Transverse colon (tissue), 4 donors: ENCODE results near the gene PTPRE. TPM values are rescaled to one million over a fixed set of nuclear protein-coding genes. Genes with fewer than 3 reads are reported as not detected.
A peak's percentile ranks its signal among the peaks of the same experiment; 100 is the strongest.

Experiments used
- DNase-seq: peaks from one replicate; pipeline ENCODE4 v3.0.0-alpha.2; 2019
- H3K27ac ChIP-seq, 4 donors: fragments of 200-600 bp; sonication (generic); 2 replicates each; pipeline ENCODE4 v1.5.1; 2016 to 2018; ENCODE audit warnings: inconsistent platforms in 4 of 4
- H3K27me3 ChIP-seq: fragments of 200-600 bp; sonication (generic); 2 replicates; pipeline ENCODE4 v1.5.1; 2017; ENCODE audit warnings: inconsistent platforms
- H3K36me3 ChIP-seq, 4 donors: fragments of 200-600 bp; sonication (generic); 2 replicates each; pipeline ENCODE4 v1.5.1; 2017 to 2019; ENCODE audit warnings: inconsistent platforms in 4 of 4
- H3K4me1 ChIP-seq, 4 donors: fragments of 200-600 bp; sonication (generic); 2 replicates each; pipeline ENCODE4 v1.5.1; 2017 to 2020; ENCODE audit warnings: inconsistent platforms in 4 of 4
- H3K4me3 ChIP-seq, 4 donors: fragments of 200-600 bp; sonication (generic); 1 replicate in 1 of 4; 2 replicates in 3 of 4; pipeline versions ENCODE4 v1.5.1 to v1.6.1; 2017 to 2019; ENCODE audit warnings: inconsistent platforms in 4 of 4
- H3K9me3 ChIP-seq, 2 donors: fragments of 200-600 bp; sonication (generic); 2 replicates each; pipeline ENCODE4 v1.5.1; 2017 to 2019; ENCODE audit warnings: inconsistent platforms in 2 of 2
- EP300 ChIP-seq: sonication (generic); formaldehyde crosslinking; IDR thresholded peaks from one replicate; pipeline ENCODE4 v1.6.1; 2017; ENCODE audit warnings: antibody characterized with exemption, low read depth
- POLR2A ChIP-seq: fragments of 450-650 bp; IDR thresholded peaks from one replicate; pipeline ENCODE4 v1.6.1; 2016; ENCODE audit warnings: antibody characterized with exemption, mild to moderate bottlenecking, moderate library complexity
- POLR2AphosphoS5 ChIP-seq, 3 donors: sonication (generic); formaldehyde crosslinking; IDR thresholded peaks; one replicate each; pipeline ENCODE4 v1.6.1; 2016; ENCODE audit warnings: antibody characterized with exemption in 3 of 3
- WGBS, 2 donors: methylation state at CpG; one replicate each; pipeline ENCODE4 v1.1.5; 2018; ENCODE audit warnings: low coverage in 1 of 2; 5-methylcytosine and 5-hydroxymethylcytosine counted together
- in situ Hi-C, 4 donors: fragments of 200-750 bp; cut with MboI; loops; one replicate each; pipeline versions ENCODE4 v1.15.0 to v1.15.1; 2017; ENCODE audit warnings: low sequenced_read_pairs in 3 of 4, low pct_ligation_motif_present in 1 of 4, low pct_unique_long_range_greater_than_20kb in 1 of 4
- intact Hi-C: fragments of 100-400 bp; cut with DNase I; formaldehyde crosslinking; loops from one replicate; pipeline ENCODE4 v1.15.1; 2023; ENCODE audit warnings: low total_unique reads
- total RNA-seq, 4 donors: library from RNA; depleted of rRNA; stranded (reverse); fragments of >200 nt; gene quantifications; one replicate each; pipeline ENCODE4 v1.1.0, GENCODE V29; 2016
- TF ChIP-seq, protein P1 (sequence below), 5 experiments: fragments of 200-600 bp in 3 of 5; fragments of 450-650 bp in 2 of 5; sonication (generic) in 3 of 5; IDR thresholded peaks; 1 replicate in 2 of 5; 2 replicates in 3 of 5; pipeline ENCODE4 v1.5.1; 2016 to 2017; ENCODE audit warnings: antibody characterized with exemption in 5 of 5, inconsistent platforms in 3 of 5, mild to moderate bottlenecking in 2 of 5, moderate library complexity in 1 of 5

The PTPRE gene
- total RNA-seq, 4 donors from 2014 or later, result 25.7 to 43.6 (median 26.7) TPM

DNA sequence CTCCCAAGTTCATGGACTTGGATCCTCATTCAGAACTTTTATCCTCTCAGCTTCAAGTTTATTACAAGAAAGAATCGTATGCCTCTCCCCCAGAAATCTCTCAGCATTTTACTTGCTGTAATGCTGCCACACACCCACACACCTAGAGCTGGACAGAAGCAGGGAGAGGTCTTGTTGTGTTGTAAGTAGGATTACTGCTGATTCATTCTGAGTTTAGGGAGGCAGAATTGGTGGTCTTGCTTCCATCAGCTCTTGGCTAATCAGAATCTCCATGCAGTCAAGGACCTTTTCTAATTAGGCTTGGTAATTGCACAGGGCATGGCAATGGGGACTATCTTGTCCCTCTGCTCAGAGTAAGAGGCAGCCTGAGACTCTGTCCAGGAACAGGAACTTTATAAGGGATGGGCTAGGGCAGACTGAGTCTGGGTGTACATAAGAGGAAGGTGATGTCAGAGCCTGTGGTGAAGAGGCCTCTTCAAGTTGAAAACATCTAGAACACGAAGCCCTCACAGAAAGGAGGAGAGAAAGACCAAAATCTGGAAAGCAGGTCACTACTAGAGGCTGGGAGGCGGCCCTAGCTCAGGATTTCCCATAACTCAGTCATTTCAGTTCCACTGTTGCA, 7.0 kb upstream of the PTPRE start:
- 57% methylated on average over 2 to 3 of the region's 3 CpGs for WGBS, 2 donors
- Histone ChIP-seq H3K27ac (peak overlapping the region in 3 of 4 donors; percentile 31 to 71 (median 64)), H3K4me3 (no peak overlapping the region), H3K27me3 (no peaks in the 10 kb centered on the region), H3K36me3 (no peaks in the 10 kb centered on the region), H3K9me3 (no peaks in the 10 kb centered on the region), H3K4me1 (peaks cover 0 to 28% (median 8%) of the 10 kb centered on the region in 4 donors)
- intact Hi-C loops, result no loop called here
- no peak for DNase-seq
- in situ Hi-C loops, result loop anchor here in 3 of 4 donors (10.0 to 25.0 kb wide), 3 partner anchors 112 to 175 kb away; no protein-coding TSS in a partner anchor
- TF ChIP-seq POLR2A, result peak; percentile 14
- TF ChIP-seq, protein P1, sequence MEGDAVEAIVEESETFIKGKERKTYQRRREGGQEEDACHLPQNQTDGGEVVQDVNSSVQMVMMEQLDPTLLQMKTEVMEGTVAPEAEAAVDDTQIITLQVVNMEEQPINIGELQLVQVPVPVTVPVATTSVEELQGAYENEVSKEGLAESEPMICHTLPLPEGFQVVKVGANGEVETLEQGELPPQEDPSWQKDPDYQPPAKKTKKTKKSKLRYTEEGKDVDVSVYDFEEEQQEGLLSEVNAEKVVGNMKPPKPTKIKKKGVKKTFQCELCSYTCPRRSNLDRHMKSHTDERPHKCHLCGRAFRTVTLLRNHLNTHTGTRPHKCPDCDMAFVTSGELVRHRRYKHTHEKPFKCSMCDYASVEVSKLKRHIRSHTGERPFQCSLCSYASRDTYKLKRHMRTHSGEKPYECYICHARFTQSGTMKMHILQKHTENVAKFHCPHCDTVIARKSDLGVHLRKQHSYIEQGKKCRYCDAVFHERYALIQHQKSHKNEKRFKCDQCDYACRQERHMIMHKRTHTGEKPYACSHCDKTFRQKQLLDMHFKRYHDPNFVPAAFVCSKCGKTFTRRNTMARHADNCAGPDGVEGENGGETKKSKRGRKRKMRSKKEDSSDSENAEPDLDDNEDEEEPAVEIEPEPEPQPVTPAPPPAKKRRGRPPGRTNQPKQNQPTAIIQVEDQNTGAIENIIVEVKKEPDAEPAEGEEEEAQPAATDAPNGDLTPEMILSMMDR (IDR thresholded peaks at IDR 0.05), result no peak

DNA sequence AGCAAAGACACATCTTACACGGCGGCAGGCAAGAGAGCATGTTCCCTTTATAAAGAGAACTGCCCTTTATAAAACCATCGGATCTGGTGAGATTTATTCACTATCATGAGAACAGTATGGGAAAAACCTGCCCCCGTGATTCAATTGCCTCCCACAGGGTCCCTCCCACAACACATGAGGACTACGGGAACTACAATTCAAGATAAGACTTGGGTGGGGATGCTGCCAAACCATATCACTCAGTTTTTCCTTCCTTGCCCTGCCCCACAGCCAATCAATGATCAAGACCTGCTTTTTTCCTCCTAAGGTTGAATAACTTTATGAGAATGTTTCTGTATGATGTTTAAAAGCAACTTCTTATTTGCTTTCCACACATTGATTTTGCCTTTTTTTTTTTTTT, 3.1 kb upstream of the PTPRE start:
- no peaks in the 10 kb centered on the region for H3K27me3 ChIP-seq
- intact Hi-C loops, result no loop called here
- no peaks in the 10 kb centered on the region for H3K9me3 ChIP-seq
- no peak for TF ChIP-seq POLR2A
- H3K36me3 ChIP-seq, result no peaks in the 10 kb centered on the region
- H3K27ac ChIP-seq, result peak overlapping the region in 3 of 4 donors; percentile 12 to 29 (median 18)
- in situ Hi-C loops, result loop anchor here in 3 of 4 donors (10.0 to 25.0 kb wide), 3 partner anchors 109 to 171 kb away; no protein-coding TSS in a partner anchor
- no peak overlapping the region for H3K4me3 ChIP-seq
- WGBS, 2 donors, result 66 to 82% methylated on average over 3 to 5 of the region's 5 CpGs
- DNase-seq, result no peak
- H3K4me1 ChIP-seq, result peaks cover 0 to 60% (median 29%) of the 10 kb centered on the region in 4 donors

DNA sequence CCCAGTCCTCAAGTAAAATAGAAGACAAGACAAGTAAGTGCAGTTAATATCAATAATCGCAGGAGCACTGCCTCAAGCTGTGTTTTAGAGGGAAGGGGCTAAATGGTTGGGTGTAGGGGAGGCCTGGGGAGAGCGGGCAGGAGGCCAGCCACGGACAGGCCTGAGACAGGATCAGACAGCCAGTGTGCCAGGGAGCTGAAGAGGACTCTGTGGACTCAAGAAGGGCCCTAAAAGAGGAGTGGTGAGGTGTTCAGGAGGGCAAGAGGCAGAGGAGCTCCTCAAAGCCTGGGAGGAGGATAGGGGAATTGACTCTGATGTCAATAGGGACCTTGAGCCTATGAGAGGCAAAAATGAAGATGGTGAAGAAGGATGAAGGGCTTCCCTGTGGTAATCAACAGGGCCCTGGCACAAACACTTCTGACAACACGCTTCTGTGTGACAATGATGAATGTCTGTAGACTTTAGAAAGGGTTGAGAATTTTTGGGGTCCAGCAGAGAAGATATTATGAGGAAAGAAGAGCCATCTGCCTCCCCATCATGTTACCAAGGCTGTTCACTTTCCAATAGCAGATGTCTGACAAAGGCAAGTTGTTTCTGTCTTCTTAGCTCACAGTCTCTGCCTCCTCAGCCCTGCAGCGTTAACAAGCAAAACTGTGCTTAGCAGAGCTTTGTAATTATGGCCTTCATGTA, 2.4 kb upstream of the PTPRE start:
- peaks cover 0 to 55% (median 29%) of the 10 kb centered on the region in 4 donors for H3K4me1 ChIP-seq
- in situ Hi-C loops (loop anchor here in 3 of 4 donors (10.0 to 25.0 kb wide), 3 partner anchors 108 to 170 kb away; no protein-coding TSS in a partner anchor), intact Hi-C loops (no loop called here)
- WGBS, 2 donors, result 72 to 89% methylated on average over 4 to 5 of the region's 5 CpGs
- H3K4me3 ChIP-seq, result no peak overlapping the region
- no peak for DNase-seq
- peak overlapping the region in 2 of 4 donors; percentile 36 to 85 for H3K27ac ChIP-seq
- no peaks in the 10 kb centered on the region for H3K36me3 ChIP-seq
- TF ChIP-seq EP300, result no peak
- no peak for TF ChIP-seq POLR2A
- TF ChIP-seq, protein P1 (IDR thresholded peaks at IDR 0.05), result no peak
- TF ChIP-seq POLR2AphosphoS5 (IDR thresholded peaks at IDR 0.05), result no peak
- H3K9me3 ChIP-seq, result no peaks in the 10 kb centered on the region
- no peaks in the 10 kb centered on the region for H3K27me3 ChIP-seq

DNA sequence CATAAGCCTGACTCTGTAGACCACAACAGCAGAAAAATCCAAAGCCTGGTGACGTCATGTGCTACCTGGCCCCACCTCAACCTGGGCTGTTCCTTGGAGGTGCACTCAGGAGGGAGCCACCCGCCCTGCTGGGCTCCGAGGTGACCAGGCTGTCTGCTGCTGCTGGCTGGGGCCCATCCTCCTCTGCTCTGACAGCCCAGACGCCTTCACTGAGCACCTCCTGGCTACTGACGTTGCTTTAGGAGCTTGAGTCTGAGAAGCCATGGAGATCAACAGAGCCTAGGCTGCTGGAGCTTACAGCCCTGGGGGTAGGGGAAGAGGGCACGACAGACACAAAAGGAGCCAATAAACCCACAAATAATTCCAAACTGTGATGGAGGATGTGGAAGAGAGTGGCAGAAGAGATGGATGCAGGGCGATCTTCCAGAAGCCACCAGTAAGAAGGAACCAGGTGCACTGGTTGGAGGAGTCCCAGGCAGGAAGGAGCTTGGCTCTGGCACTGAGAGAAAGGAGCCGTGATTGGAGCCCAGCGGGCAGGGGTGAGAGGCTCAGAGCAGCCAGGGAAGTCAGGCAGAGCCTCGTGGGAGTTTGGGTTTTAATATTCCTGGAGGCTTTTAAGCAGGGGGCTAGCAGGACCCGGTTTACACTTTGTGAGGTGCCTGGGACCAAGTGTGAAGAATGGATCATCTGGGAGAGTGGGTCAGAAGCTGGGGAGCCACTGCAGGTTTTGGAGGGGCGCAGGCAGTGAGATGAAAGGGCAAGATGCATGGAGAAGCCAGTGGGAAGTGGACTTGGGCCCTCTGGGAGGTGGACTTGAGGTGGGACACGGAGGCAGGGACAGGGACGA, 1.7 kb upstream of the PTPRE start:
- no peak for TF ChIP-seq POLR2A
- no peak for TF ChIP-seq POLR2AphosphoS5 (IDR thresholded peaks at IDR 0.05)
- no peak for TF ChIP-seq EP300
- TF ChIP-seq, protein P1 (IDR thresholded peaks at IDR 0.05), result no peak
- no peaks in the 10 kb centered on the region for H3K36me3 ChIP-seq
- H3K4me1 ChIP-seq, result peaks cover 0 to 48% (median 27%) of the 10 kb centered on the region in 4 donors
- WGBS, 2 donors, result 69 to 79% methylated on average over 5 to 14 of the region's 14 CpGs
- no peak overlapping the region for H3K4me3 ChIP-seq
- no peaks in the 10 kb centered on the region for H3K9me3 ChIP-seq
- H3K27ac ChIP-seq, result peak overlapping the region in 3 of 4 donors; percentile 85 to 95 (median 90)
- H3K27me3 ChIP-seq, result no peaks in the 10 kb centered on the region
- intact Hi-C loops, result no loop called here
- no peak for DNase-seq
- in situ Hi-C loops, result loop anchor here in 3 of 4 donors (10.0 to 25.0 kb wide), 3 partner anchors 107 to 170 kb away; no protein-coding TSS in a partner anchor
